ENCODE data around the gene SLC25A20.
"Not testable (repeated sequence)": the region's sequence is repeated elsewhere in the genome, so short reads cannot be mapped to it uniquely, and the experiment has no call there.

Gene SLC25A20

GRCh38 chr3:48926425-48927392 is 28.0 kb upstream of the SLC25A20 start:
- no peak for TF ChIP-seq CTCF (IDR thresholded peaks at IDR 0.05; ENCODE audit: insufficient read depth, low read depth, low read length, missing control alignments)
- no peak overlapping the region for H3K4me3 ChIP-seq (ENCODE audit: low read length)
- peak; percentile 29 for DNase-seq (ENCODE audit: low read depth)

GRCh38 chr3:48919215-48920138 is 20.8 kb upstream of the SLC25A20 start:
- peak overlapping the region; percentile 73 for H3K4me3 ChIP-seq (ENCODE audit: low read length)
- peak; percentile 49 for DNase-seq (ENCODE audit: low read depth)
- TF ChIP-seq CTCF (IDR thresholded peaks at IDR 0.05; ENCODE audit: insufficient read depth, low read depth, low read length, missing control alignments) = no peak

GRCh38 chr3:48918388-48919214 is 19.9 kb upstream of the SLC25A20 start, which contains the start of gene ARIH2:
ARIH2 (plus strand) TSS chr3:48918842; CDS start chr3:48927559, 8,717 bp downstream.
- H3K4me3 ChIP-seq (ENCODE audit: low read length) = peak within 1 kb of the TSS; percentile 73
- peak; percentile 89 for DNase-seq (ENCODE audit: low read depth)
- TF ChIP-seq CTCF (IDR thresholded peaks at IDR 0.05; ENCODE audit: insufficient read depth, low read depth, low read length, missing control alignments) = no peak

- H3K4me3 ChIP-seq (ENCODE audit: low read length) = no peak overlapping the region
- DNase-seq (ENCODE audit: low read depth) = no peak
- TF ChIP-seq CTCF (IDR thresholded peaks at IDR 0.05; ENCODE audit: insufficient read depth, low read depth, low read length, missing control alignments) = no peak
Measured at GRCh38 chr3:48915296-48915695, 16.6 kb upstream of the SLC25A20 start.

GRCh38 chr3:48907026-48907425 is 8.3 kb upstream of the SLC25A20 start:
- not testable (repeated sequence) for DNase-seq (ENCODE audit: low read depth); H3K4me3 ChIP-seq (ENCODE audit: low read length)

- H3K4me3 ChIP-seq (ENCODE audit: low read length) = no peak overlapping the region
- TF ChIP-seq CTCF (IDR thresholded peaks at IDR 0.05; ENCODE audit: insufficient read depth, low read depth, low read length, missing control alignments) = no peak
- peak; percentile 35 for DNase-seq (ENCODE audit: low read depth)
Measured at GRCh38 chr3:48899273-48899672, 591 bp upstream of the SLC25A20 start.
